GM12864 (cell line): Measurements from ENCODE around the gene DCTN3.

Experiments
- DNase-seq: peaks from one replicate; pipeline ENCODE4 v3.0.0-alpha.2; 2011; ENCODE audit warnings: low read depth
- H3K4me3 ChIP-seq: 2 replicates; pipeline ENCODE4 v1.5.1; 2011; ENCODE audit warnings: mild to moderate bottlenecking, low read depth, low read length, control low read depth
- CTCF ChIP-seq: IDR thresholded peaks from 2 replicates; pipeline ENCODE4 v1.5.1; 2011; ENCODE audit warnings: low read depth, mild to moderate bottlenecking, moderate library complexity, low read length, control low read depth, inconsistent platforms; ENCODE audit errors: missing control alignments

DCTN3 gene

GRCh38 chr9:34606190-34606589 lies 14.1 kb downstream of the DCTN3 start:
- H3K4me3 ChIP-seq = no peak overlapping the region
- DNase-seq = no peak
- TF ChIP-seq CTCF = no peak

GRCh38 chr9:34603610-34604231 lies 16.6 kb downstream of the DCTN3 start:
- peak; percentile 94 for TF ChIP-seq CTCF
- peak; percentile 31 for DNase-seq
- H3K4me3 ChIP-seq = no peak overlapping the region

GRCh38 chr9:34601937-34602573 lies 18.2 kb downstream of the DCTN3 start:
- no peak overlapping the region for H3K4me3 ChIP-seq
- no peak for TF ChIP-seq CTCF
- DNase-seq = no peak

- DNase-seq = no peak
- no peak overlapping the region for H3K4me3 ChIP-seq
- no peak for TF ChIP-seq CTCF
Measured at GRCh38 chr9:34600908-34601307, 19.4 kb downstream of the DCTN3 start.

- DNase-seq = no peak
- TF ChIP-seq CTCF = no peak
- no peak overlapping the region for H3K4me3 ChIP-seq
Measured at GRCh38 chr9:34599546-34599945, 20.7 kb downstream of the DCTN3 start.

- no peak overlapping the region for H3K4me3 ChIP-seq
- DNase-seq = no peak
- TF ChIP-seq CTCF = no peak
Measured at GRCh38 chr9:34594177-34594576, 26.1 kb downstream of the DCTN3 start.

- no peak for TF ChIP-seq CTCF
- no peak overlapping the region for H3K4me3 ChIP-seq
- no peak for DNase-seq
Measured at GRCh38 chr9:34592895-34593601, 27.2 kb downstream of the DCTN3 start.
